Right lung (tissue), 5 donors: ENCODE results near the gene CEMIP2. TPM values are rescaled to one million over a fixed set of nuclear protein-coding genes. Genes with fewer than 3 reads are reported as not detected.

Experiments used
- DNase-seq, 2 donors: peaks; one replicate each; pipeline ENCODE4 v3.0.0-alpha.2; 2013
- polyA plus RNA-seq, 5 donors: library from polyadenylated mRNA; unstranded; fragments of 120-200 nt; gene quantifications; one replicate each; pipeline versions ENCODE4 v1.2.1 to v1.2.3, GENCODE V29; 2013; ENCODE audit warnings: inconsistent platforms in 1 of 5, low replicate concordance in 1 of 5; ENCODE audit not compliant: insufficient read length in 5 of 5, insufficient read depth in 1 of 5

Gene CEMIP2
- polyA plus RNA-seq, 5 donors, result 37.8 to 57.5 (median 50.2) TPM

DNA sequence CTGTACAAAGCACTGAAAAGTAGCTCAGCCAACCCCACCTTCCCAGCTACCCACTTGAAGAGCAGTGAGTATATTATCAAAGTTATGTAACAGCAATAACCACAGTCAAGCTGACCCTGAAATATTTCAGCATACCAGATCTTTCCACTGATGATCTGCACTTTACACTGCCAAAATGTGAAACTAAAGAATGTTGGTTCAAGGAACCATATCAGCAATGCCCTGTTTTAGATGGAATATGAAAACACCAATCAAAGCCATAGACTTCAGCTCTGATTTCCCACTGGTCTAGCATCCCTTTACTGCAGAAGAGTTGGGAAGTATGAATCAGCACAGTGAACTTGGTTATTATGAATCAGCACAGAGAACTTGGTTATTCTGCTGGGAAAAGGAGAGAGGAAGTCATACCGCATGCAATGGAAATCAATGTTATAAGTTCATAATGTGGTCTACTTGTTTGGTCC lies 20.0 kb downstream of the CEMIP2 start:
- no peak for DNase-seq

DNA sequence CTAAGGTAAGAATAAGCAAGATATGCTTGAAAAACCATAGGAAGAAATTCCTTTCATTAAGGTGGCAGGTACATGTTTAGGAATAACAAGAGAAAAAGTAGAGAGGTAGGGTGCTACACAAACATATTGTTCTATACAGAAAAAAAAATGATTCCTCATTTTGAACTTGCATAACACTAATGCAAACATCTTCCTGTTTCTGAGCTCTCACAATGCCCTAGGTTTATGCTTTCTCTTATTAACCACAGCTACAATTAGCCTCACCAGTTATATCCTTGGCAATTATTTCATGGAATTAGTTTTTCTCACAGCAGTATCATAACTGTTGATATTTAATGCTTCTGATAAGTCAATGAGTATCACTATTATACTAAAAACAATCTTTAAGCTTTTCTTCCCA lies 20.7 kb downstream of the CEMIP2 start:
- no peak for DNase-seq

DNA sequence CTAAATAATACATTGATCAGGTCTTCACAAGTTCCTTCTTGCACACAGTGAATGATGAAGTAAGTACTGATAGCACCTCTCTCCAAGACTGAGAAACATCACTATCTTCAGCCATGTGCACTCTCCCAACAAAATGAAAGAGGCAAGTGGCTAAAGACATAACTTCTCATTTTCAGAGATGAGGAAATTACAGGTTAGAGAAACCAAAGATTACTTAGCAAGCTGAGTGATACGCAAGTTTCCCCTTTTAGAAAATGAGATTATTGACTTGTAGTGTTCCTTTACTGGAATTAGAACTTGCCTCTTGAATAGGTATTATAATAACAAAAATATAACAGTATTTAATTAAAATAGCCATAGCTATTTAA lies 21.6 kb downstream of the CEMIP2 start:
- no peak for DNase-seq

DNA sequence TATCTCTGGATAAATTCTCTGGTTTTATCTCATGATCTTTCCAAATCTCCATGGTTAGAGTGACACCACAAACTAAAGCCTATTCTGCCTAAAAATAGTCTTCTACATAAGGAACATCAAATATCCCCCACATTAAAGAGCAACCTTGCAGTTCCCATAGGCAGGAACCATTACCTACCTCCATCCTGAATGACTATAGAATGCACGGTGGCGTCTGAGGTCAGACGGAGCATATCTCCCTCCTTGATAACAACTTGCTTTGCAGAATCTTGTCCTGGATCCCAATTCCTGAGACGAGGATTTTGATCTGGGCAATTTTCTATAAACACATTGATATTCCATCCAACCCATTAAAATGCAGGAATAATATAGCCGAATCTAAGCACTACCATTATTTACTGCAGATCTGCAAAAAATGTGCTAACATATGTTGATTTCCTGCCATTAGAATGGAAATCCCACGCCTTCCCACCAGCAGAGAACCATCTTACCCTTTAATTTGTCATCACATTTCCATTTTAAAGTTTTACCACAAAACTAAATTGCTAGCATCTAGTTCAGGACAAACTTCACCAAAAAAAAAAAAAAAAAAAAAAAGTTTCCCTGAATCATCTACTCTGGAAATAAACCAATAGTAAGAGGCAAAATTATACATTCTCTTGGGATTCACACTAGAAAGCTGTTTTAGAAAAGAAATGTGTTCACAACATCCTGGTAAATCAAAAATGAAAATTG lies 22.1 kb downstream of the CEMIP2 start:
- DNase-seq, result no peak

DNA sequence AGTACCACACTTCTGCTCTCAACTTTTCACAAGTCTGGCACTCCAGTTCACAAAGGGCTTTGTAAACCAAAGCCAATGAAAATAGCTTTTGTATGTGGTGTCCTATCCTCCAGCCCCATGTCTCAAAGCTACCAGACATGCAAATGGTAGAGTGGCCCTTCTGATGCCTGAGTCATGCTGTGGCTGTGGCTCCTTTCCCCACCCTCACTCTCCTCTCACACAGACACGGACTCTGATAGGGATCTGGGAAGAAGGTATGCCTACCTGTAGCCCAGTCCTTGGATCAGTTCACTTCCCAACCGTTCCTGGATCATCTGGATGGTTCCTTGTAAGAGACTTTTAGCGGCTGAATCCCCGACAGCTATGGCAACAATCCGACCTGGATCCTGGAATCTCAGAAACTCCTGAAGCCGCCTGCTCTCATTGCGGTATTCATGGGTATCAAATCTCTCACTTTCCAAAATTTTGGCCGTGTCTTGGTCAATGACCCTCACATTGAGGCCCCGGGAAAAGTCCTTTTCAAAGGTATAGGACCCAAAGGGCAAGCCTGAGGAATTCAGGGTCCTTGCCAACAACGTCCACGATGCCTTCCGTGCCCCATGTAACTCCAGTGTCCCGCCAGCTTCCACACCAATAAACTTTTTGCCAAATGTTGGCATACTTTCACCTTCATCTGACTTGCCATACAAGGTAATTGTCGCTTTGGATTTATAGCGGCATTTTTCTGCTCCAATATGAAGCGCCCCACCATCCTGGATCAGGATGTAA lies 23.4 kb downstream of the CEMIP2 start:
- DNase-seq, result no peak

DNA sequence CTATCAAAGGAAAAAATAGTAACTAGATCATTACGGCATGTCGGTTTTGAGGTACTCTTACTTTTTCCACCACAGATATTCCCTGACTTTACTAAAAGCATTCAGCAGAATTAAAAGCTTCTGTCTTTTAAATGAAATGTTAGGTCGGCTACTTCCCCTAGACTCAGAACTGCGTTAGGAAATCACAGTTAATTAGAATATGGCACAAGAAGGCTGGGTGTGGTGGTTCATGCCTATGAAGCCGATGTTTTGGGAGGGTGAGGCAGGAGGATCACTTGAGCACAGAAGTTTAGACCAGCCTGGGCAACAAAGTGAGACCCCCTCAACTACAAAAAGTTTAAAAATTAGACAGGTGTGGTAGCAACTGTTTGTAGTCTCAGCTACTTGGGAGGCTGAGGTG lies 24.4 kb downstream of the CEMIP2 start:
- no peak for DNase-seq

DNA sequence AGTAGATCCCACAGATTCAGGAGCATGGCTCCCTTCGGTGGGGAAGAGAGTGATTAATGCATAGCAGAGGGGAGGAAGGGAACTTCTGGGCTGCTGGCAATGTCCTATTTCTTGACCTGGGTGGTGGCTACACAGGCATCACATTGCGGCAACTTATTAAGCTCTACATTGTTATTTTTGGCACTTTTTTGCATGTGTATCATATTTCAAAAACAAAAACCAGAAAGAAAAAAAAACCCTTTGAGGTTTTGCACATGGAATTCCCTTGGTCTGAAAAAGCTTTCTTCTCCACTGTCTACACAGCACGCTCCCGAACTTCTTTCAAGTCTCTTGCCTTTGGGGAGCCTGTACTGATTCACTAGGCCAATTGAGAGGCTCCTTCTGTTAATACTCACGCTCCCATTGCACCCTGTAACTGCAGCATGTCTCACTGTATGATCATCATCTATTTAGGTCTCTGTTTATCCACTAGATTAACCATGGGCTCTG lies 25.1 kb downstream of the CEMIP2 start:
- DNase-seq, result no peak

DNA sequence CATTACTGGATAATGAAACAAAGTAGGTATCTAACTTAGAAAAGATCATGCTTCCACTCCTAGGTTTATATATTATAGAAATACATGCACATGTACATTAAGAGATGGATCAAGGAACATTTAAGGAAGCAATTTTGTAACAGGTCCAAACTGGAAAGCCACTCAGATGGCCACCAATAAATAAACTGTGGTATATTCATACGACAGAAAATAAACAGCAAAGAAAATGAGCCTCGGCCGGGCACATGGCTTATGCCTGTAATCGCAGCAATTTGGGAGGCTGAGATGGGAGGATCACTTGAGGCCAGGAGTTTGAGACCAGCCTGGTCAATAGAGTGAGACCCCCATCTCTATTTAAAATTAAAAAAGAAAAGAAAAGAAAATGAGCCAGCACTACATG lies 25.6 kb downstream of the CEMIP2 start:
- no peak for DNase-seq

DNA sequence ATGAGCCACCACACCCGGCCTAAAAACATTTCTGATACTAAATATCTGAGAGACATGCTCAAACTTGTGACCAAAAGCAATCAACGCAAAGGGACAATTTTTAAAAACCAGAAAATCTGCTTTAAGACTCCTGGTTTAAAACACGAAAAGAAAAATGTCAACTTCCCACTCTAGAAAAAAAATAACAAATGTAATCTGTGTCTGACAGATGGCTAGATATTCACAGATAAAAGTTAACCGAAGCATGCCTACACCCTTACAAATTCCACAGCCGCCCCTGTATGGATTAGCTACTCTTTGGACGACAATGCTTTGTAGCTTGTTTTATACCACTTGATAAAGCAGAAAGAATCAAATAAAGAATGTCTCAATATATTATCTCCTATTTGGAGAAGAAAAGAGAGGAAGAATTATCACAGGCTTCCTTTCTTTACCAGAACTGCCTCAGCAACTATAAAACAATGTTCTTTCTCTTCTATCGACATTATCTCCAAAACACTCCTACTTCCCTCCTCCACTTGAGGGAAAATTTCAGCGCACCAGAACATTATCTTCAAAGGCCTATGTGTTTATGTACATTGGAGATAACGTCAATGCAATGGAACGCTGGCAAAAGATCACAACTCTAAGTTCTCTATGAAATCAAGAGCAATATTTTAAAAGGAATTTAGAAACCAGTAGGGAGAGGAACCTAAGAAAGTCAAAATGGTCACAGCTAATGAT lies 26.2 kb downstream of the CEMIP2 start:
- no peak for DNase-seq

DNA sequence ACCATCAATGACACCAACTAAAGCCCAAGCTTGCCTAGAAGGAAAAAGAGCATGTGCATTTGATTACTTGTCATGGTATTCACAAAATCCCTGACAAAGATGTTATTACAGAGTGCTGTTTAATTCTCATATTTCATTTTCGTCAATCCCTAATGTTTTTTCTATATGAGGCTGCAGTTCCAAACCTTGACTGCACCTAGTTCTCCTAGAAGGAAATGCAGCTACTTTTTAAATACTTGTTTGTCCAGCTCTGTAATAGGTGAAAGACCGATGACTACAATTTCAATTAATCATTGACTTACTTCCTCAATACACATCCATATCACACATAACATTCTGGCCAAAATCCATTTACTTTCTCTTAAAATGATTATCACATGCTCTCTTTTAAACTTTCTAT lies 28.1 kb downstream of the CEMIP2 start:
- DNase-seq, result no peak

GRCh38 chr9:71737455-71737854 lies 30.9 kb downstream of the CEMIP2 start:
- DNase-seq, result no peak

DNA sequence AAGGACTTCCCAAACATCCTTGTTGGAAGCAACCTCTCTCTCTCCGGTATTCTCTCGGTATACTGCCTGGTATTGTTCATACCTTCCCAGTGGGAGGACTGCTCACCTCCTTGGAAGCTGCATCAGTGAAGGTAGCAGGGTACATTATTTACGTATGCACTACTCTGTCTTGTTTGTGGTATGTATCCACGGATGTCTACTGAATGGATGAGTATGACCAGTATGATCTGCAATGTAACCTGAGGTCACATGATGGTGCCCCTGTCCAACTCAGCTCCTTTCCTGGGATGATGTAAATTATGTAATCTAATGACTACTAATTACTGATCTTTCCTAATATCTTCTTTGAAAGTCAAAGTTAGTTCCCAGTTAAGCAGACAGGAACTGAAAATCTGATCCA lies 32.1 kb downstream of the CEMIP2 start:
- no peak for DNase-seq

GRCh38 chr9:71734950-71735349 lies 33.4 kb downstream of the CEMIP2 start:
- no peak for DNase-seq

DNA sequence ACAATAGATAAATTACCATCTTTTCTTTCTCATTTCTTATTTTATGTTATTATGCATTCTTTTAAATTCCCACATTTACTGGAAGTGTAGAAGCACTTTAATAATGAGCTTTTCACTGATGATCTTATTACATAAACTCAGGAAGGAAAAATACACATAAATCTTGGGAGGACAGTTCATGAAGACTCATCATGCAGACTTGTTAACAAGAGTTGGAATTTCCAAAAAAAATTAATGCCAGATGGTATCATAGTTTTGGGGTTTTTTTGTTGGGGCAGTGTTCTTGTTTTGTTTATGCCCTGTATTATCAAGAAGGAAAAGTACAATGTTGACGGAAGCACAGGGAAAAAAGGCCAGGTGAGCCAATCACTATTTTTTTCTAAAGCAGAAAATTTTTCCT lies 35.1 kb downstream of the CEMIP2 start:
- no peak for DNase-seq

DNA sequence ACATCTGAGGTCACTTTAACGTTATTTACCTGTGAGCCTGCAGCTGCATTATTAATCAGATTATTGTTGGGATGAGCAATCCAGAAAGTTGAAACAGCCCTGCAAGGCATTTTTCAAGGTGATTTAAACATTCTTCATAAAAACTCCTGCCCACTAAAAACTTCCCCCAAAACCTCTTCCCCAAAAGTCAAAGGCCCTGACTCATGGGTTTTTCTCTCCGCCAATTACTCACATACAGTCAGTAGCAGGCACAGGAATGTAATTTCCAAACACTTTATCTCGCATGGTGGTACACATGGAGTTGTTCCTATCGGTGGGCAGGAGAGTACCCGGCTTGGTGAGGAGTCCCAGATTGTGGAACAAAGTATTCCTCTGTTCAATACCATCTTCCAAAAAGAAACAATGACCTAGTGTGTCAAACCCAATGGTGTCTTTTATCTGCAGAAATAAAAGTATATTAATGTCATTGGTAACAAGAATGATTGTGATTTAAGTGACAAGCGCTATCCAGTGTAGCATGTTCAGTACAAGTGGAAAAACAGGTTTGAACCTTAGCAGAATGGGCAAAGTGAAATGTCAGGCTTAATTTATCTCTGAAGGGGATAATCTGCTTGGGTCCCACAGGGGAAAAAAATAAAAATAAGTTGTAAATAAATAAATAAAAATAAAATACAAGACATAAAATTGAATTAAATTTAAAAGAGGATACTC lies 38.3 kb downstream of the CEMIP2 start:
- no peak for DNase-seq

DNA sequence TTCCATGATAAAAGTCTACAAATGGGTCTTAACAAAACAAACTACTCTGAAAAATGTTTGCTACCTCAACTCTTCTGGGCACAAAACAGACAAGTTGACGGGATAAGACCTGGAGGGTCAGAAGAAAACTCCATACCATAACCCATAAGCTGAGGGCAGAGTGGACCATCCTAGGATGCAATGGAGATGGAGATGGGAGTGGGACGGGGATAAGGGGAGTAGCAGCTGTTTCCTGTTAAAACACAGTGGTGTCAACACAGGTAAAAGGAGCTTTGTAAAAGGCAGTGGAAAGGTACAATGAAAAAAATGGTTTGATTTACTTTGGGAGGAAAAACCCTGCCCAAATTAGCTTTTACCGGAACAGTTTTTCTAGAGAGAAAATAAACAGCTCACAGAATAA lies 41.6 kb downstream of the CEMIP2 start:
- DNase-seq, result no peak

GRCh38 chr9:71725590-71726338 lies 42.5 kb downstream of the CEMIP2 start:
- DNase-seq, result no peak

- no peak for DNase-seq
Measured at GRCh38 chr9:71721855-71722254, 46.5 kb downstream of the CEMIP2 start.

DNA sequence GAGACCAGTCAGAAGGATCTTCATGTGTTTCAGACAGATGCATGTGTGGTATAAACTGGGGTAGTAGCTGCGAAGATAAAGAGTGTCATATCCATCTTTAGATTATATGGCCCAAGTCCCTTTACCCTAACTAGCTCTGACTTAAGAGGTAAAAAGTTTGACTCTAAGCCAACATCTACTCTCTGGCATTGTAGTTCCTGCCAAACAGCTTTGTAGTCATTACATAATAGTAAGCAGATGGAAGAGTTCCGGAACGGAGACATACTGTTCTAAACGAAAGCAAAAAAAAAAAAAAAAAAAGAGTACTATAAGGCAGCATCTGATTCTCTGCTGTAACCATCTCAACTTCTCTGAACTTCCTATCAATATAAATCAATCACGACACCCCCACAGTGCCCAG lies 48.8 kb downstream of the CEMIP2 start:
- no peak for DNase-seq

DNA sequence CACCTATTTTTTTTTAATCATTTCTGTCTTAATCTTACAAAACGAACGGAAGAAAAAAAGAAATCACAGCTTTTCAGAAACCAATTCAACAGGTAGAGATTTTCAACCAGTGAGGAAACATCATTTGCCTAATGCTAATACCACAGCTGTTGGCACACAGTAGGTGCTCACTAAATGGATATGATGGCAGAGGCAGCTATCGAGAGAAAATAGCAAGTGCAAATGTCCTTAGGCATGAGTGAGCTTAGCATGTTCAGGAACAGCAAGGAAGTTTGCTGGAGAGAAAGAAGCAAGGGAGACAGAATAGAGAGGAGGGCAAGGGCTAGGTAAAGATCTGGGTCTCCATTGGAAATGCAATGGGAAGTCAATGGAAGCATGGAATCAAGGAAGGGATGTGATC lies 49.2 kb downstream of the CEMIP2 start:
- DNase-seq, result no peak
